ENCODE data around the gene SSR4. TPM values are rescaled to one million over a fixed set of nuclear protein-coding genes. Genes with fewer than 3 reads are reported as not detected.

Gene SSR4
- total RNA-seq, 1 experiment from 2014 or later: 179 TPM

GRCh38 chrX:153804100-153804595, 9.7 kb downstream of the SSR4 start:
- Histone ChIP-seq H3K4me1 (ENCODE audit: insufficient read depth, low read length) (no peaks in the 10 kb centered on the region), H2AFZ (ENCODE audit: low read length) (no peak overlapping the region), H4K8ac (replicated peaks; ENCODE audit: insufficient read length, low read depth, low read length) (no peak overlapping the region), H3K27ac (ENCODE audit: insufficient read length, low read depth, low read length) (no peak overlapping the region), H4K5ac (ENCODE audit: insufficient read length, low read depth, low read length) (no peak overlapping the region), H3K79me2 (ENCODE audit: insufficient read depth, low read length) (peaks cover 5% of the 10 kb centered on the region; the same call in 1 of the 2 replicates), H3K27me3 (ENCODE audit: insufficient read depth, low read length) (no peaks in the 10 kb centered on the region), H3K56ac (ENCODE audit: insufficient read length, low read depth, low read length) (no peak overlapping the region), H4K20me1 (ENCODE audit: control insufficient read depth, insufficient read depth, insufficient read length) (no peaks in the 10 kb centered on the region), H4K91ac (ENCODE audit: insufficient read length, low read depth, low read length) (no peak overlapping the region), H3K18ac (ENCODE audit: insufficient read length, low read depth, low read length) (no peak overlapping the region), H3K9ac (ENCODE audit: extremely low read depth, insufficient read length, low read length) (no peak overlapping the region), H2AK5ac (ENCODE audit: insufficient read length, low read length) (no peak overlapping the region), H3K4me2 (ENCODE audit: insufficient read depth, insufficient read length, low read length) (no peak overlapping the region), H2BK120ac (ENCODE audit: low read depth, low read length, poor library complexity, severe bottlenecking) (no peak overlapping the region), H2BK15ac (ENCODE audit: low read depth, low read length) (no peak overlapping the region), H3K9me3 (ENCODE audit: control insufficient read depth, low read depth, low read length) (peaks cover 10% of the 10 kb centered on the region), H3K4ac (ENCODE audit: low read depth, low read length) (no peak overlapping the region), H3T11ph (ENCODE audit: low read length) (no peak overlapping the region), H3K23me2 (ENCODE audit: insufficient read length, low read depth, low read length, poor library complexity, severe bottlenecking) (no peaks in the 10 kb centered on the region), H3K79me1 (ENCODE audit: insufficient read depth, low read depth, low read length, poor library complexity, severe bottlenecking) (no peaks in the 10 kb centered on the region), H2BK12ac (ENCODE audit: insufficient read length, low read depth, low read length) (no peak overlapping the region), H2BK5ac (ENCODE audit: insufficient read length, low read length) (no peak overlapping the region), H3K23ac (ENCODE audit: insufficient read length, low read depth, low read length) (no peak overlapping the region), H3K14ac (ENCODE audit: insufficient read depth, low read length) (no peak overlapping the region), H2BK20ac (ENCODE audit: low read depth, low read length, poor library complexity, severe bottlenecking) (no peak overlapping the region)
- no peak for TF ChIP-seq CTCF (conservative IDR thresholded peaks at IDR 0.05)
- DNase-seq: no peak
- Mint-ChIP-seq H3K36me3 (ENCODE audit: insufficient read depth in 1 of 3, low read depth in 3 of 3) (peaks cover 11 to 32% (median 19%) of the 10 kb centered on the region in 3 experiments; a peak in 6 of 7 replicates), H3K9me3 (peaks cover 54 to 67% of the 10 kb centered on the region in 2 experiments), H3K4me1 (no peaks in the 10 kb centered on the region), H3K27ac (no peak overlapping the region), H3K27me3 (ENCODE audit: low read depth) (peaks cover 7% of the 10 kb centered on the region), H3K4me3 (no peak overlapping the region)
- no CpG with 5 or more reads among the region's 34 CpGs for WGBS (ENCODE audit: extremely low coverage, insufficient read length, low lambda C conversion rate)

Measured in H9 (cell line).